ENCODE measurements around the gene UBE4B.
"Not testable (repeated sequence)": the region's sequence is repeated elsewhere in the genome, so short reads cannot be mapped to it uniquely, and the experiment has no call there.

UBE4B gene

GRCh38 chr1:10032590-10033358, at the start of gene UBE4B:
UBE4B (plus strand) TSS chr1:10032958; CDS start chr1:10033671, 713 bp downstream.
- DNase-seq (ENCODE audit: low spot score) (peak; percentile 94), FAIRE-seq (no peak)

DNA sequence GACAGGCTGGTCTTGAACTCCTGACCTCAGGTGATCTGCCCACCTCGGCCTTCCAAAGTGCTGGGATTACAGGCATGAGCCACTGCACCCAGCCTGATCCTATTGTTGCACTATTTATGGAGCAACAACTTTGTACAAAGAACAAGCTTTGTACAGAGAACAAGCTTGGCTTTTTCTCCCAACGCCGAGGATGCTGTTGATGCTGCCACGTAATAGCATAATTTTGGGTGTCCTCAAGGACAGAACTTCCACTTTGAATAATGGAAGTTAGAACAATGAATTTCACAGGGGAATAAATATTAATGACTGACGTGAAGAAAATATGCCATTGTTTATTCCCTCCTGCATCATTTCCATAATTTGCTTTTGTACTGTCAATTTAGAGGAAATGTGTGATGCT, 48.5 kb upstream of the UBE4B start:
- DNase-seq (ENCODE audit: low spot score), result no peak
- FAIRE-seq, result no peak

GRCh38 chr1:9985001-9985400, 47.8 kb upstream of the UBE4B start:
- FAIRE-seq (no peak), DNase-seq (ENCODE audit: low spot score) (no peak)

- DNase-seq (ENCODE audit: low spot score) (no peak), FAIRE-seq (no peak)
Measured at GRCh38 chr1:9989773-9990172, 43.0 kb upstream of the UBE4B start.

DNA sequence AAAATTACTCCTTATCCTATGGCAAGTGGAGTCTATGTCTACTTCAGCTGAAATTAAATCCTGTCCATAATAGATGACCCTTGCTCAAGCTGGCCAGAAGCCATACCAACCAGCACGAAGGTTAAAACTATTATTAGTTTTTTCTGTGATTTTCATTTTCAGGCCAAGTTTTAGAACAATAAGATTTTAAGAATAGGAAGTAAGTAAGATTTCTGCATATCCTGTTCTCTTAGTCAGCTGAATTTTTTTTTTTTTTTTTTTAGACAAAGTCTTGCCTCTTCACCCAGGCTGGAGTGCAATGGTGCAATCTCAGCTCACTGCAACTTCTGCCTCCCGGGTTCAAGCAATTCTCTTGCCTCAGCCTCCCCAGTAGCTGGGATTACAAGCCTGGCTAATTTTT, 41.8 kb upstream of the UBE4B start:
- FAIRE-seq (no peak), DNase-seq (ENCODE audit: low spot score) (no peak)

GRCh38 chr1:9992910-9993309, 39.8 kb upstream of the UBE4B start:
- FAIRE-seq, result no peak
- no peak for DNase-seq (ENCODE audit: low spot score)

DNA sequence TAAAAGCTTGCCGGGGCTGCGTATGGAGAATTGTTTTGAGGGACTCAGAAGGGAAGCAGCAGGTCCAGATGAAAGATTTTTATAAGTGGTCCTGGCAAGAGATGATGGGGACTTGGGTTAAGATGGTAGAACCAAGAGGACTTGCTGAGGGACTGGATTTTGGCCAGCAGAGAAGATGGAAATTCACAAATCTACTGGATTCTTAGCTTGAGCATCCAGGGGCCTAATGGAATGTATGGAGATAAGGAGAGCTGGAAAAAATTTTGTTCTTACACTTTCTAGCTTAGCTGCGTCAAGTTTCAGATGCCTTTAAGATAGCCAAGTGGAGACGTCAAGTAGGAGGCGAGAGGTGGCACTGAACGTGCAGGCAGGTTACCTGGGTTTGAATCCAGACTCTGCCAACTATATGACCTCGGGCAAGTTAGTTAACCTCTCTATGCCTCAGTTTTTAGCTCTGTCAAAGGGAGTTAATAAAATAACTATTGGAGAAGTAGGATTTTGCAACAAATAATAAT, 39.1 kb upstream of the UBE4B start:
- FAIRE-seq (no peak), DNase-seq (ENCODE audit: low spot score) (no peak)

- no peak for DNase-seq (ENCODE audit: low spot score)
Measured at GRCh38 chr1:9996624-9997582, 35.9 kb upstream of the UBE4B start, which contains the start of gene RBP7. RBP7 (plus strand) TSS chr1:9997228; CDS start chr1:9997259, 31 bp downstream.

DNA sequence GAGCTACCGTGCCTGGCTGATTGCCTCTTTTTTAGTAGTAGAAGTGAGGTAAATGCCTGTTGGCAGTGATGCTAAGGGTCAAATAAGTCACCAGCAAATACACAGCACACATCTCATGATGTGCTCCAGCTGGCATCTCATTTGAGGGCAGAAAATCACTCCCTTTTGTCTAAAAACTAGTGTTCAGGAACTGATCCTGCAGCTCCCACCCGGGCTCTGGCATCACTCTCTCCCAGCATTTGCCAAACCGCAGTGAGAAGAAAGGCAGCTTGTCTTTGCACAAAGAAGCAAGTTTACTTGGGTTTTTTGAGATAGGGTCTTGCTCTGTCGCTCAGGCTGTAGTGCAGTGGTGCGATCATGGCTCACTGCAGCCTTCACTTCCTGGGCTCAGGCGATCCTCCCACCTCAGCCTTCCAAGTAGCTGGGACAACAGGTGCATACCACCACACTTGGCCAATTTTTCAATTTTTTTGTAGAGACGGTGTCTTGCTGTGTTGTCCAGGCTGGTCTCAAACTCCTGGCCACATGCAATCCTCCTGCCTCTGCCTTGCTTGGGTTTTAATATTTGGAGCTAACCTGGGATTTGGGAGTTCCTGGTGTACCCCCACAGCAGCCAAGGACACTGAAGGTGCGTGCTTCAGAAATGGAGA, 31.6 kb upstream of the UBE4B start:
- no peak for FAIRE-seq
- DNase-seq (ENCODE audit: low spot score), result no peak

More at GRCh38 chr1:9996624-9997582, 35.9 kb upstream of the UBE4B start, which contains the start of gene RBP7:
- FAIRE-seq, result no peak

GRCh38 chr1:10005248-10005647, 27.5 kb upstream of the UBE4B start:
- not testable (repeated sequence) for FAIRE-seq

GRCh38 chr1:10007169-10007568, 25.6 kb upstream of the UBE4B start:
- no peak for DNase-seq (ENCODE audit: low spot score)
- FAIRE-seq, result no peak

More at GRCh38 chr1:10005248-10005647, 27.5 kb upstream of the UBE4B start:
- not testable (repeated sequence) for DNase-seq (ENCODE audit: low spot score)

- FAIRE-seq (no peak), DNase-seq (ENCODE audit: low spot score) (no peak)
Measured at GRCh38 chr1:10014016-10014415, 18.7 kb upstream of the UBE4B start.

DNA sequence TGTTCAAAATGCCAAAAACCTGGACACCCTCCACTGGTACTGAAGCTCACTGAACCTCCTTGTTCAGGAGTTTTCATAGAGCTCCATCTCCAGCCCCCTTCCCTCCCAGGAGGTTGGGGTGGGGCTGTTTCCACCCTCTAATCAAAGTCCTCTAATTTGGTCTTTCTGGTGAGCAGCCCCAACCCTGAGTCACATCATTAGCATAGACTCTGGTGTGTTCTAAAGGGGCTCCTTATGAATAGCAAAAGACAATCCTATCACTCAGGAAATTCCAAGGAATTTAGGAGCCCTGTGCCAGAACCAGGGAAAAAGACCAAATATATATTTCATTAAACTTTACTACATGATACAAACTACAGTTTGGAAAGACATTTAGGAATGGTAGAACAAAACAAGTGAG, 13.2 kb upstream of the UBE4B start:
- DNase-seq (ENCODE audit: low spot score) (no peak), FAIRE-seq (no peak)

- FAIRE-seq (no peak), DNase-seq (ENCODE audit: low spot score) (no peak)
Measured at GRCh38 chr1:10020086-10020485, 12.7 kb upstream of the UBE4B start.

GRCh38 chr1:10020678-10021077, 12.1 kb upstream of the UBE4B start:
- not testable (repeated sequence) for DNase-seq (ENCODE audit: low spot score); FAIRE-seq

DNA sequence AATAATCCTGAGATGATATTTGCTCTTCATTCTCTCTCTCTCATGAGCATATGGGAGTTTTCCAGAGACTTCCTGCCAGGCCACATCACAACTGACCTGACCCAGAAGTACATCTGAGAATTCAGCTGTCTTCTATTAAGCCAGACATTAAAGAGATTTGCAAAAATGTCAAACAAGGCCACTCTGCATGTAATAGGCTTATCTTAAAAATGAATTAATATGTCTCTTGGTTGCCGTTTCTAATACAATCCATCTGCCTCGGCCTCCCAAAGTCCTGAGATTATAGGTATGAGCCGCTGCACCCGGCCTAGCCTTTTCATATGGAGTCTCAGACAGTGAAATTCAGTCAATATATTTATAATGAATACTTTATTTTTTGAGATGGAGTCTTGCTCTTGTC, 10.8 kb upstream of the UBE4B start:
- not testable (repeated sequence) for DNase-seq (ENCODE audit: low spot score); FAIRE-seq

DNA sequence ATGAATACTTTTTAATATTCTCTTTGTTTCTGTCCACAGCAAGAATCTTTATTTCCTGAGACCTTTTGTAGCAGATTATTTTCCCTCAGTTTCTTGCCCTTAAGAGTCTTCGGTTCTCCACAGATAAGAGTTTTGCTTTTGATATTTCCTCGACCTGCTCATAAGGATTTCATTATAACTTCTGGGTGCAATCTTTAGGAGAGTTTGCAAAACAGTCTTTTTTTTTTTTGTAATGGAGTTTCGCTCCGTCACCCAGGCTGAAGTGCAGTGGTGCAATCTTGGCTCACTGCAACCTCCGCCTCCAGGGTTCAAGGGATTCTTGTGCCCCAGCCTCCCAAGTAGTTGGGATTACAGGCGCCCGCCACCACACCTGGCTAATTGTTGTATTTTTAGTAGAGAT, 10.1 kb upstream of the UBE4B start:
- FAIRE-seq, result no peak

GRCh38 chr1:10025354-10025753, 7.4 kb upstream of the UBE4B start:
- DNase-seq (ENCODE audit: low spot score) (no peak), FAIRE-seq (no peak)

More for the DNA sequence above, 10.1 kb upstream of the UBE4B start:
- DNase-seq (ENCODE audit: low spot score), result no peak

- DNase-seq (ENCODE audit: low spot score) (no peak), FAIRE-seq (no peak)
Measured at GRCh38 chr1:10027027-10027426, 5.7 kb upstream of the UBE4B start.

DNA sequence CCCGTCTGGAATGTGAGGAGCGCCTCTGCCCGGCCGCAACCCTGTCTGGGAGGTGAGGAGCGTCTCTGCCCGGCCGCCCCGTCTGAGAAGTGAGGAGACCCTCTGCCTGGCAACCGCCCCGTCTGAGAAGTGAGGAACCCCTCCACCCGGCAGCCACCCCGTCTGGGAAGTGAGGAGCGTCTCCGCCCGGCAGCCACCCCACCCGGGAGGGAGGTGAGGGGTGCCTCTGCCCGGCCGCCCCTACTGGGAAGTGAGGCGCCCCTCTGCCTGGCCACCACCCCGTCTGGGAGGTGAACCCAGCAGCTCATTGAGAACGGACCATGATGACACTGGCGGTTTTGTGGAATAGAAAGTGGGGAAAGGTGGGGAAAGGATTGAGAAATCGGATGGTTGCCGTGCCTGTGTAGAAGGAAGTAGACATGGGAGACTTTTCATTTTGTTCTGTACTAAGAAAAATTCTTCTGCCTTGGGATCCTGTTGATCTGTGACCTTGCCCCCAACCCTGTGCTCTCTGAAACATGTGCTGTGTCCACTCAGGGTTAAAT, 3.7 kb upstream of the UBE4B start:
- FAIRE-seq, result not testable (repeated sequence)

GRCh38 chr1:10031461-10031860, 1.3 kb upstream of the UBE4B start:
- FAIRE-seq (peak; percentile 81), DNase-seq (ENCODE audit: low spot score) (peak; percentile 91)

More for the DNA sequence above, 3.7 kb upstream of the UBE4B start:
- DNase-seq (ENCODE audit: low spot score), result not testable (repeated sequence)
